Inferior parietal cortex (tissue), 1 donor: ENCODE results near the gene ADISSP.

Source experiments
- DNase-seq: peaks from one replicate; pipeline ENCODE4 v3.0.0-alpha.2; 2016; ENCODE audit errors: extremely low spot score

Gene ADISSP

GRCh38 chr20:3738111-3739053, 29.2 kb downstream of the ADISSP start:
- no peak for DNase-seq

- no peak for DNase-seq
Observed at GRCh38 chr20:3735768-3736167, 31.8 kb downstream of the ADISSP start.

- DNase-seq, result no peak
Observed at GRCh38 chr20:3734111-3734843, 33.3 kb downstream of the ADISSP start.

GRCh38 chr20:3733119-3733995, 34.2 kb downstream of the ADISSP start:
- DNase-seq, result no peak

- DNase-seq, result no peak
Observed at GRCh38 chr20:3732327-3733118, 35.0 kb downstream of the ADISSP start, which contains the start of gene HSPA12B. HSPA12B (plus strand) TSS chr20:3732685; CDS start chr20:3738675, 5,990 bp downstream.

GRCh38 chr20:3731944-3732326, 35.6 kb downstream of the ADISSP start:
- DNase-seq, result no peak

- no peak for DNase-seq
Observed at GRCh38 chr20:3730803-3731672, 36.5 kb downstream of the ADISSP start.

GRCh38 chr20:3729811-3730540, 37.6 kb downstream of the ADISSP start:
- no peak for DNase-seq

- no peak for DNase-seq
Observed at GRCh38 chr20:3729378-3729777, 38.2 kb downstream of the ADISSP start.

GRCh38 chr20:3728876-3729275, 38.7 kb downstream of the ADISSP start:
- no peak for DNase-seq

- DNase-seq, result no peak
Observed at GRCh38 chr20:3728354-3728753, 39.2 kb downstream of the ADISSP start.

- peak; percentile 22 for DNase-seq
Observed at GRCh38 chr20:3727401-3728021, 40.0 kb downstream of the ADISSP start.

GRCh38 chr20:3724356-3724755, 43.2 kb downstream of the ADISSP start:
- no peak for DNase-seq

GRCh38 chr20:3723284-3723683, 44.3 kb downstream of the ADISSP start:
- DNase-seq, result no peak

GRCh38 chr20:3721912-3722311, 45.6 kb downstream of the ADISSP start:
- DNase-seq, result no peak

GRCh38 chr20:3720626-3721025, 46.9 kb downstream of the ADISSP start:
- no peak for DNase-seq

- no peak for DNase-seq
Observed at GRCh38 chr20:3720068-3720467, 47.5 kb downstream of the ADISSP start.

- no peak for DNase-seq
Observed at GRCh38 chr20:3719046-3719445, 48.5 kb downstream of the ADISSP start.
